K562 (cell line): ENCODE results near the gene SLC9C2. TPM values are rescaled to one million over a fixed set of nuclear protein-coding genes. Genes with fewer than 3 reads are reported as not detected.

Experiments
- MCM7 ChIP-seq, 2 experiments: fragments of 450-650 bp; IDR thresholded peaks; 2 replicates each; pipeline ENCODE4 v1.6.1; 2016 to 2018
- MYNN ChIP-seq, 2 experiments: sonication (generic); formaldehyde crosslinking in 1 of 2; IDR thresholded peaks; 2 replicates each; pipeline versions ENCODE4 v1.5.0 to v1.6.1; 2016 to 2020; ENCODE audit warnings: antibody characterized with exemption in 1 of 2, missing genetic modification reagents in 1 of 2
- NFE2 ChIP-seq: IDR thresholded peaks from 2 replicates; pipeline ENCODE4 v1.6.1; 2014; ENCODE audit warnings: antibody characterized with exemption, low read depth
- ZFX ChIP-seq: sonication (generic); formaldehyde crosslinking; IDR thresholded peaks from 2 replicates; pipeline ENCODE4 v1.8.0; 2022; ENCODE audit warnings: mild to moderate bottlenecking, missing genetic modification reagents, moderate library complexity
- ZMIZ1 ChIP-seq, 2 experiments: fragments of 150-350 bp in 1 of 2; IDR thresholded peaks; 2 replicates each; pipeline ENCODE4 v1.6.1; 2012 to 2016; ENCODE audit warnings: low read depth in 2 of 2, low read length in 2 of 2, mild to moderate bottlenecking in 1 of 2, moderate library complexity in 1 of 2
- polyA plus RNA-seq, 8 experiments: library from polyadenylated mRNA; depleted of rRNA in 4 of 8; stranded (reverse) in 5 of 8; unstranded in 3 of 8; fragments of >200 nt; fragmentation: Nextera tagmentation in 2 of 8; fragmentation: Illumina TruSeq in 1 of 8; extraction: Ambion mirVana in 2 of 8; extraction: Trizol in 1 of 8; gene quantifications; 2 replicates each; pipeline versions ENCODE4 v1.2.1 to v1.2.3, GENCODE V29; 2011 to 2014; ENCODE audit warnings: inconsistent platforms in 1 of 8, missing spikeins in 1 of 8
- total RNA-seq, 7 experiments: library from RNA; depleted of rRNA in 6 of 7; stranded (reverse); fragments of >200 nt in 6 of 7; fragmentation: Illumina TruSeq in 2 of 7; extraction: Trizol in 2 of 7; gene quantifications; 2 replicates each; pipeline versions ENCODE4 v1.2.1 to v1.2.3, GENCODE V29; 2011 to 2021; ENCODE audit warnings: low replicate concordance in 1 of 7
- TF ChIP-seq, protein P1 (sequence below): sonication (generic); formaldehyde crosslinking; IDR thresholded peaks from 2 replicates; pipeline ENCODE4 v1.8.0; 2022; ENCODE audit warnings: mild to moderate bottlenecking, missing genetic modification reagents
- TF ChIP-seq, protein P2 (sequence below): fragments of 200-800 bp; sonication (Bioruptor generic); IDR thresholded peaks from 2 replicates; pipeline ENCODE4 v1.6.1; 2017; ENCODE audit warnings: missing genetic modification characterization, missing compliant biosample characterization
- TF ChIP-seq, protein P3 (sequence below): fragments of 450-650 bp; IDR thresholded peaks from 2 replicates; pipeline ENCODE4 v1.6.1; 2016; ENCODE audit warnings: missing biosample characterization, missing genetic modification characterization

Gene SLC9C2
- total and polyA plus RNA-seq, 9 of the 15 experiments (the other 6 are each of a cell fraction or from before 2014, with no cell fraction given), result 0.11 to 0.22 (median 0.15) TPM; not detected in 5

- TF ChIP-seq, protein P1, sequence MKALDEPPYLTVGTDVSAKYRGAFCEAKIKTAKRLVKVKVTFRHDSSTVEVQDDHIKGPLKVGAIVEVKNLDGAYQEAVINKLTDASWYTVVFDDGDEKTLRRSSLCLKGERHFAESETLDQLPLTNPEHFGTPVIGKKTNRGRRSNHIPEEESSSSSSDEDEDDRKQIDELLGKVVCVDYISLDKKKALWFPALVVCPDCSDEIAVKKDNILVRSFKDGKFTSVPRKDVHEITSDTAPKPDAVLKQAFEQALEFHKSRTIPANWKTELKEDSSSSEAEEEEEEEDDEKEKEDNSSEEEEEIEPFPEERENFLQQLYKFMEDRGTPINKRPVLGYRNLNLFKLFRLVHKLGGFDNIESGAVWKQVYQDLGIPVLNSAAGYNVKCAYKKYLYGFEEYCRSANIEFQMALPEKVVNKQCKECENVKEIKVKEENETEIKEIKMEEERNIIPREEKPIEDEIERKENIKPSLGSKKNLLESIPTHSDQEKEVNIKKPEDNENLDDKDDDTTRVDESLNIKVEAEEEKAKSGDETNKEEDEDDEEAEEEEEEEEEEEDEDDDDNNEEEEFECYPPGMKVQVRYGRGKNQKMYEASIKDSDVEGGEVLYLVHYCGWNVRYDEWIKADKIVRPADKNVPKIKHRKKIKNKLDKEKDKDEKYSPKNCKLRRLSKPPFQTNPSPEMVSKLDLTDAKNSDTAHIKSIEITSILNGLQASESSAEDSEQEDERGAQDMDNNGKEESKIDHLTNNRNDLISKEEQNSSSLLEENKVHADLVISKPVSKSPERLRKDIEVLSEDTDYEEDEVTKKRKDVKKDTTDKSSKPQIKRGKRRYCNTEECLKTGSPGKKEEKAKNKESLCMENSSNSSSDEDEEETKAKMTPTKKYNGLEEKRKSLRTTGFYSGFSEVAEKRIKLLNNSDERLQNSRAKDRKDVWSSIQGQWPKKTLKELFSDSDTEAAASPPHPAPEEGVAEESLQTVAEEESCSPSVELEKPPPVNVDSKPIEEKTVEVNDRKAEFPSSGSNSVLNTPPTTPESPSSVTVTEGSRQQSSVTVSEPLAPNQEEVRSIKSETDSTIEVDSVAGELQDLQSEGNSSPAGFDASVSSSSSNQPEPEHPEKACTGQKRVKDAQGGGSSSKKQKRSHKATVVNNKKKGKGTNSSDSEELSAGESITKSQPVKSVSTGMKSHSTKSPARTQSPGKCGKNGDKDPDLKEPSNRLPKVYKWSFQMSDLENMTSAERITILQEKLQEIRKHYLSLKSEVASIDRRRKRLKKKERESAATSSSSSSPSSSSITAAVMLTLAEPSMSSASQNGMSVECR, result no peak
- TF ChIP-seq ZFX (CRISPR knock-in tag), result no peak
- TF ChIP-seq NFE2, result peak; percentile 96
- TF ChIP-seq, protein P2, sequence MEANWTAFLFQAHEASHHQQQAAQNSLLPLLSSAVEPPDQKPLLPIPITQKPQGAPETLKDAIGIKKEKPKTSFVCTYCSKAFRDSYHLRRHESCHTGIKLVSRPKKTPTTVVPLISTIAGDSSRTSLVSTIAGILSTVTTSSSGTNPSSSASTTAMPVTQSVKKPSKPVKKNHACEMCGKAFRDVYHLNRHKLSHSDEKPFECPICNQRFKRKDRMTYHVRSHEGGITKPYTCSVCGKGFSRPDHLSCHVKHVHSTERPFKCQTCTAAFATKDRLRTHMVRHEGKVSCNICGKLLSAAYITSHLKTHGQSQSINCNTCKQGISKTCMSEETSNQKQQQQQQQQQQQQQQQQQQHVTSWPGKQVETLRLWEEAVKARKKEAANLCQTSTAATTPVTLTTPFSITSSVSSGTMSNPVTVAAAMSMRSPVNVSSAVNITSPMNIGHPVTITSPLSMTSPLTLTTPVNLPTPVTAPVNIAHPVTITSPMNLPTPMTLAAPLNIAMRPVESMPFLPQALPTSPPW (CRISPR knock-in tag), result no peak
- no peak for TF ChIP-seq MYNN (IDR thresholded peaks at IDR 0.05)
- TF ChIP-seq MYNN (CRISPR knock-in tag; IDR thresholded peaks at IDR 0.05), result no peak
- TF ChIP-seq, protein P3, sequence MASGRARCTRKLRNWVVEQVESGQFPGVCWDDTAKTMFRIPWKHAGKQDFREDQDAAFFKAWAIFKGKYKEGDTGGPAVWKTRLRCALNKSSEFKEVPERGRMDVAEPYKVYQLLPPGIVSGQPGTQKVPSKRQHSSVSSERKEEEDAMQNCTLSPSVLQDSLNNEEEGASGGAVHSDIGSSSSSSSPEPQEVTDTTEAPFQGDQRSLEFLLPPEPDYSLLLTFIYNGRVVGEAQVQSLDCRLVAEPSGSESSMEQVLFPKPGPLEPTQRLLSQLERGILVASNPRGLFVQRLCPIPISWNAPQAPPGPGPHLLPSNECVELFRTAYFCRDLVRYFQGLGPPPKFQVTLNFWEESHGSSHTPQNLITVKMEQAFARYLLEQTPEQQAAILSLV (tag), result no peak
- no peak for TF ChIP-seq MCM7 (IDR thresholded peaks at IDR 0.05)
- TF ChIP-seq ZMIZ1 (IDR thresholded peaks at IDR 0.05; ENCODE audit: low read depth in 2 of 2, low read length in 2 of 2), result no peak
Measured at GRCh38 chr1:173479649-173480048, 123.2 kb downstream of the SLC9C2 start (continued).
